ENCODE measurements around the gene ROBO1.

DNA sequence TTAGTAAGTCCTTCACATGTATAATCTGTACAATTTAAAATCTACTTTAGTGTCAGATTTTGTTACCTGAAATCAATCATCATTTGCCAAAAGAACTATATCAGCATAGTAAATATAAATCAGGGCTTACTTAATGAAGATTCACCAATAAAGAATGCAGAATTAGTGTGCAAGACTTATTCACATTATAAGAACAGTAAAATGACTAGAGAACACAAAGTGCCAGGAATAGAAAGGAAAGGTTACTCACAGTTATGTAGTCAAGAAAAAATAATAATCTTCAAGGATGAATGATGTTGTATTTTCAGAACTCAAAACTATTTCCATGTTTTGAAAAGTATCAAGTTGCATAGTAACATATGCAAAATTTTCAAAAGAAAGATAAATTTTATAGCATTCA is 891.9 kb downstream of the ROBO1 start:
- TF ChIP-seq, protein P1, sequence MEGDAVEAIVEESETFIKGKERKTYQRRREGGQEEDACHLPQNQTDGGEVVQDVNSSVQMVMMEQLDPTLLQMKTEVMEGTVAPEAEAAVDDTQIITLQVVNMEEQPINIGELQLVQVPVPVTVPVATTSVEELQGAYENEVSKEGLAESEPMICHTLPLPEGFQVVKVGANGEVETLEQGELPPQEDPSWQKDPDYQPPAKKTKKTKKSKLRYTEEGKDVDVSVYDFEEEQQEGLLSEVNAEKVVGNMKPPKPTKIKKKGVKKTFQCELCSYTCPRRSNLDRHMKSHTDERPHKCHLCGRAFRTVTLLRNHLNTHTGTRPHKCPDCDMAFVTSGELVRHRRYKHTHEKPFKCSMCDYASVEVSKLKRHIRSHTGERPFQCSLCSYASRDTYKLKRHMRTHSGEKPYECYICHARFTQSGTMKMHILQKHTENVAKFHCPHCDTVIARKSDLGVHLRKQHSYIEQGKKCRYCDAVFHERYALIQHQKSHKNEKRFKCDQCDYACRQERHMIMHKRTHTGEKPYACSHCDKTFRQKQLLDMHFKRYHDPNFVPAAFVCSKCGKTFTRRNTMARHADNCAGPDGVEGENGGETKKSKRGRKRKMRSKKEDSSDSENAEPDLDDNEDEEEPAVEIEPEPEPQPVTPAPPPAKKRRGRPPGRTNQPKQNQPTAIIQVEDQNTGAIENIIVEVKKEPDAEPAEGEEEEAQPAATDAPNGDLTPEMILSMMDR (IDR thresholded peaks at IDR 0.05; ENCODE audit: low read depth, low read length, missing input control), result no peak
- no peak for TF ChIP-seq GABPA (IDR thresholded peaks at IDR 0.05 in 1 of 2, conservative IDR thresholded peaks at IDR 0.05 in 1 of 2)
- no peak for TF ChIP-seq MAX (IDR thresholded peaks at IDR 0.05)
- TF ChIP-seq JUND (IDR thresholded peaks at IDR 0.05), result no peak
- no peak for TF ChIP-seq SP1 (IDR thresholded peaks at IDR 0.05)
- TF ChIP-seq REST (IDR thresholded peaks at IDR 0.05), result no peak
- no peak for TF ChIP-seq TAF1 (conservative IDR thresholded peaks at IDR 0.05)
- no peak for TF ChIP-seq YY1 (IDR thresholded peaks at IDR 0.05)
- TF ChIP-seq RXRA (IDR thresholded peaks at IDR 0.05), result no peak
- TF ChIP-seq EGR1 (IDR thresholded peaks at IDR 0.05; ENCODE audit: low read depth in 2 of 2), result no peak
- no peak for TF ChIP-seq ZBTB33 (IDR thresholded peaks at IDR 0.05)
- no peak for TF ChIP-seq RAD21 (IDR thresholded peaks at IDR 0.05)
- no peak for TF ChIP-seq FOXA1 (IDR thresholded peaks at IDR 0.05)
- no peak for TF ChIP-seq HNF4G (IDR thresholded peaks at IDR 0.05)
